CD14-positive monocyte (primary cell): ENCODE data around the gene ITPR3. TPM values are rescaled to one million over a fixed set of nuclear protein-coding genes. Genes with fewer than 3 reads are reported as not detected.

Source experiments
- DNase-seq, 3 donors: peaks; one replicate each; pipeline ENCODE4 v3.0.0-alpha.2; 2011 to 2022
- H2AFZ ChIP-seq: 2 replicates; pipeline ENCODE4 v1.6.0; 2012; ENCODE audit warnings: mild to moderate bottlenecking, low read depth, low read length, inconsistent platforms; ENCODE audit not compliant: insufficient read depth, poor library complexity, severe bottlenecking
- H3K27ac ChIP-seq, 2 donors: 1 replicate in 1 of 2; 2 replicates in 1 of 2; pipeline ENCODE4 v1.5.1; 2012 to 2013; ENCODE audit warnings: low read length in 2 of 2, control low read depth in 1 of 2, inconsistent platforms in 1 of 2, low read depth in 1 of 2, mild to moderate bottlenecking in 1 of 2
- H3K27me3 ChIP-seq, 2 donors: one replicate each; pipeline versions ENCODE4 v1.6.0 to v1.6.1; 2011 to 2013; ENCODE audit warnings: low read length in 2 of 2; ENCODE audit not compliant: control insufficient read depth in 2 of 2, insufficient read depth in 2 of 2
- H3K36me3 ChIP-seq, 2 donors: replicated peaks in 1 of 2; 1 replicate in 1 of 2; 2 replicates in 1 of 2; pipeline versions ENCODE4 v1.5.1 to v1.6.1; 2012 to 2013; ENCODE audit warnings: low read length in 2 of 2, control low read depth in 1 of 2, inconsistent platforms in 1 of 2, mild to moderate bottlenecking in 1 of 2; ENCODE audit not compliant: insufficient read depth in 2 of 2, control insufficient read depth in 1 of 2
- H3K4me1 ChIP-seq, 2 donors: 1 replicate in 1 of 2; 2 replicates in 1 of 2; pipeline versions ENCODE4 v1.5.1 to v1.6.1; 2012 to 2013; ENCODE audit warnings: low read length in 2 of 2, control low read depth in 1 of 2, inconsistent platforms in 1 of 2, mild to moderate bottlenecking in 1 of 2, moderate library complexity in 1 of 2; ENCODE audit not compliant: insufficient read depth in 2 of 2, control insufficient read depth in 1 of 2
- H3K4me2 ChIP-seq: replicated peaks from 2 replicates; pipeline ENCODE3; 2012; ENCODE audit warnings: low read length, moderate library complexity, mild to moderate bottlenecking; ENCODE audit not compliant: poor library complexity, severe bottlenecking; ENCODE audit errors: extremely low read depth
- H3K4me3 ChIP-seq, 3 experiments: fragments of 200-600 bp in 1 of 3; sonication (generic) in 1 of 3; replicated peaks in 1 of 3; 1 replicate in 2 of 3; 2 replicates in 1 of 3; pipeline ENCODE4 v1.5.1; 2011 to 2013; ENCODE audit warnings: low read length in 3 of 3, mild to moderate bottlenecking in 3 of 3, control low read depth in 2 of 3, low read depth in 2 of 3, inconsistent platforms in 1 of 3, moderate library complexity in 1 of 3
- H3K79me2 ChIP-seq: 2 replicates; pipeline ENCODE4 v1.6.0; 2012; ENCODE audit warnings: mild to moderate bottlenecking, control low read depth, inconsistent platforms, low read length, moderate library complexity; ENCODE audit not compliant: insufficient read depth
- H3K9ac ChIP-seq: 2 replicates; pipeline ENCODE4 v1.6.0; 2017; ENCODE audit warnings: low read length, mild to moderate bottlenecking; ENCODE audit not compliant: insufficient read depth, poor library complexity, severe bottlenecking
- H3K9me3 ChIP-seq, 2 donors: replicated peaks in 1 of 2; 1 replicate in 1 of 2; 2 replicates in 1 of 2; pipeline versions ENCODE4 v1.5.1 to v1.6.1; 2012 to 2013; ENCODE audit warnings: low read length in 2 of 2, control low read depth in 1 of 2; ENCODE audit not compliant: control insufficient read depth in 1 of 2, insufficient read depth in 1 of 2
- H4K20me1 ChIP-seq: 2 replicates; pipeline ENCODE4 v1.6.0; 2012; ENCODE audit warnings: mild to moderate bottlenecking, low read length, control low read depth, moderate library complexity; ENCODE audit not compliant: insufficient read depth
- H3K27ac Mint-ChIP-seq, 7 donors: one replicate each; pipeline ENCODE4 v1.8.0; 2020; ENCODE audit warnings: mild to moderate bottlenecking in 7 of 7, mixed read lengths in 7 of 7, moderate library complexity in 6 of 7, inconsistent platforms in 2 of 7
- H3K27me3 Mint-ChIP-seq, 3 donors: one replicate each; pipeline ENCODE4 v1.8.0; 2021 to 2022; ENCODE audit warnings: low read depth in 3 of 3, mild to moderate bottlenecking in 3 of 3, mixed read lengths in 3 of 3, moderate library complexity in 3 of 3, inconsistent platforms in 1 of 3
- H3K36me3 Mint-ChIP-seq, 2 donors: one replicate each; pipeline ENCODE4 v1.8.0; 2020; ENCODE audit warnings: mixed read lengths in 2 of 2, inconsistent platforms in 1 of 2, mild to moderate bottlenecking in 1 of 2
- H3K4me1 Mint-ChIP-seq: one replicate; pipeline ENCODE4 v1.8.0; 2020; ENCODE audit warnings: mild to moderate bottlenecking, mixed read lengths
- H3K4me3 Mint-ChIP-seq, 2 donors: one replicate each; pipeline ENCODE4 v1.8.0; 2020; ENCODE audit warnings: mild to moderate bottlenecking in 2 of 2, mixed read lengths in 2 of 2, moderate library complexity in 1 of 2
- H3K9me3 Mint-ChIP-seq, 7 donors: one replicate each; pipeline ENCODE4 v1.8.0; 2020 to 2022; ENCODE audit warnings: mixed read lengths in 7 of 7, mild to moderate bottlenecking in 6 of 7, moderate library complexity in 6 of 7, inconsistent platforms in 2 of 7
- CTCF ChIP-seq: fragments of 200-600 bp; IDR thresholded peaks from one replicate; pipeline ENCODE4 v1.8.0; 2022; ENCODE audit warnings: antibody characterized with exemption, mild to moderate bottlenecking
- WGBS: methylation state at CpG from one replicate; pipeline ENCODE4 v1.1.5; 2013; ENCODE audit warnings: missing lambda C conversion rate; ENCODE audit not compliant: insufficient coverage; 5-methylcytosine and 5-hydroxymethylcytosine counted together
- intact Hi-C, 2 donors: fragments of 100-400 bp; cut with micrococcal nuclease; formaldehyde crosslinking; loops; one replicate each; pipeline versions ENCODE4 v1.15.0 to v1.15.1; 2023
- polyA plus RNA-seq, 3 donors: library from polyadenylated mRNA; depleted of rRNA in 1 of 3; unstranded in 2 of 3; stranded (reverse) in 1 of 3; fragments of 300-500 nt in 2 of 3; fragments of >200 nt in 1 of 3; fragmentation: Illumina TruSeq in 2 of 3; gene quantifications; 1 replicate in 2 of 3; 2 replicates in 1 of 3; pipeline ENCODE4 v1.2.3, GENCODE V29; 2012 to 2021

Gene ITPR3
- polyA plus RNA-seq, 3 donors, result 1.8 TPM; not detected in 2

- TF ChIP-seq CTCF, result no peak
- 90% methylated on average over 6 of the region's 13 CpGs for WGBS
- Histone ChIP-seq H3K79me2 (no peaks in the 10 kb centered on the region), H3K27ac (no peak overlapping the region), H3K27me3 (no peaks in the 10 kb centered on the region), H4K20me1 (no peaks in the 10 kb centered on the region), H3K9me3 (no peaks in the 10 kb centered on the region), H2AFZ (no peak overlapping the region), H3K9ac (no peak overlapping the region), H3K4me3 (no peak overlapping the region), H3K36me3 (no peaks in the 10 kb centered on the region), H3K4me2 (no peak overlapping the region), H3K4me1 (no peaks in the 10 kb centered on the region)
- Mint-ChIP-seq H3K36me3 (peaks cover 6 to 19% of the 10 kb centered on the region in 2 donors), H3K4me3 (no peak overlapping the region), H3K9me3 (no peaks in the 10 kb centered on the region), H3K4me1 (no peaks in the 10 kb centered on the region), H3K27ac (no peak overlapping the region), H3K27me3 (peaks cover 0 to 7% (median 2%) of the 10 kb centered on the region in 3 donors)
- intact Hi-C loops, result no loop called here
- DNase-seq, result no peak
Measured at GRCh38 chr6:33665957-33666356, 44.8 kb downstream of the ITPR3 start.

- Histone ChIP-seq H3K4me1 (no peaks in the 10 kb centered on the region), H4K20me1 (no peaks in the 10 kb centered on the region), H3K79me2 (no peaks in the 10 kb centered on the region), H2AFZ (no peak overlapping the region), H3K4me2 (no peak overlapping the region), H3K9me3 (no peaks in the 10 kb centered on the region), H3K27me3 (no peaks in the 10 kb centered on the region), H3K27ac (no peak overlapping the region), H3K4me3 (no peak overlapping the region), H3K36me3 (no peaks in the 10 kb centered on the region), H3K9ac (no peak overlapping the region)
- H3K4me1 Mint-ChIP-seq, result no peaks in the 10 kb centered on the region
- H3K27ac Mint-ChIP-seq, result no peak overlapping the region
- intact Hi-C loops, result no loop called here
- H3K9me3 Mint-ChIP-seq, result no peaks in the 10 kb centered on the region
- peaks cover 6 to 19% of the 10 kb centered on the region in 2 donors for H3K36me3 Mint-ChIP-seq
- no peak for TF ChIP-seq CTCF
- H3K4me3 Mint-ChIP-seq, result no peak overlapping the region
- peaks cover 0 to 6% (median 2%) of the 10 kb centered on the region in 3 donors for H3K27me3 Mint-ChIP-seq
- 97% methylated on average over 13 of the region's 16 CpGs for WGBS
- no peak for DNase-seq
Measured at GRCh38 chr6:33667072-33667471, 46.0 kb downstream of the ITPR3 start.
